Fibroblast of the aortic adventitia (primary cell): ENCODE results near the gene ARID3A. TPM values are rescaled to one million over a fixed set of nuclear protein-coding genes. Genes with fewer than 3 reads are reported as not detected.

ENCODE experiments used
- DNase-seq: peaks from one replicate; pipeline ENCODE4 v3.0.0-alpha.2; 2010; ENCODE audit warnings: low read depth
- H3K4me3 ChIP-seq: 2 replicates; pipeline ENCODE4 v1.5.1; 2011; ENCODE audit warnings: low read depth, mild to moderate bottlenecking, control low read depth, low read length, moderate library complexity
- CTCF ChIP-seq: IDR thresholded peaks from 2 replicates; pipeline ENCODE4 v1.5.1; 2011; ENCODE audit warnings: mild to moderate bottlenecking, low read length, control low read depth, inconsistent platforms; ENCODE audit not compliant: insufficient read depth
- total RNA-seq: library from RNA; depleted of rRNA; stranded (reverse); fragments of >200 nt; gene quantifications from 2 replicates; pipeline ENCODE4 v1.2.3, GENCODE V29; 2012; ENCODE audit warnings: low replicate concordance

ARID3A gene
- total RNA-seq, 1 donor: 11.2 TPM

GRCh38 chr19:925087-925525, 729 bp upstream of the ARID3A start:
- peak; percentile 67 for DNase-seq
- H3K4me3 ChIP-seq: peak overlapping the region; percentile 88
- TF ChIP-seq CTCF: no peak

- no peak for TF ChIP-seq CTCF
- DNase-seq: no peak
- peak overlapping the region; percentile 88 for H3K4me3 ChIP-seq
These were observed 421 bp downstream of the ARID3A start for GRCh38 chr19:926323-926588.

- DNase-seq: peak; percentile 38
- peak overlapping the region; percentile 88 for H3K4me3 ChIP-seq
- TF ChIP-seq CTCF: no peak
These were observed 935 bp downstream of the ARID3A start for GRCh38 chr19:926589-927350.

- peak overlapping the region; percentile 88 for H3K4me3 ChIP-seq
- TF ChIP-seq CTCF: no peak
- DNase-seq: no peak
These were observed 1.5 kb downstream of the ARID3A start for GRCh38 chr19:927351-927779.

- DNase-seq: no peak
- no peak for TF ChIP-seq CTCF
- peak overlapping the region; percentile 88 for H3K4me3 ChIP-seq
These were observed 2.1 kb downstream of the ARID3A start for GRCh38 chr19:927780-928401.

- TF ChIP-seq CTCF: no peak
- H3K4me3 ChIP-seq: no peak overlapping the region
- no peak for DNase-seq
These were observed 2.8 kb downstream of the ARID3A start for GRCh38 chr19:928471-929202.
